Dedifferentiated amniotic fluid mesenchymal stem cell (primary cell): Measurements from ENCODE around the gene ARPP21.
"Not testable (repeated sequence)": the region's sequence is repeated elsewhere in the genome, so short reads cannot be mapped to it uniquely, and the experiment has no call there.

Experiments used
- DNase-seq: peaks from one replicate; pipeline ENCODE4 v3.0.0-alpha.2; 2016; ENCODE audit errors: extremely low spot score

Gene ARPP21

DNA sequence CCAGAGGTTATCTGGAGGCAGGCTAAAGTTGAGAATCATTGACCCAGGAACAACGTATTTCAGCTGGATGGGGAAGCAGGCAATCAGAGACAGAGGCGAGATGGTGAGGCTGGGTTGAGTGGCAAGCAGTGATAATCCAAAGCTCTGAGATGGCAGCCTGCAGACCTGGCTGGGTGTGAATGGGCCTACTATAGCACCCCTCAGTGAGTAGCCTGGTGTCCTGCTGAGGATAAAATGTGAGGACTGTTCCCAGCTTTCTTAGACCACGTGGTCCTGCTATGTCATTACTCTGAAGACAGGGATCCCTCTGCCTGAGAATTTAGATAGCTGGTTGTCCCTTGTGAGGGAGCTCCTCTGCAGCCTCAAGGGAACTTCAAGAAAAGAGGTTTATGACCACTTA is 141.5 kb downstream of the ARPP21 start:
- DNase-seq, result no peak

DNA sequence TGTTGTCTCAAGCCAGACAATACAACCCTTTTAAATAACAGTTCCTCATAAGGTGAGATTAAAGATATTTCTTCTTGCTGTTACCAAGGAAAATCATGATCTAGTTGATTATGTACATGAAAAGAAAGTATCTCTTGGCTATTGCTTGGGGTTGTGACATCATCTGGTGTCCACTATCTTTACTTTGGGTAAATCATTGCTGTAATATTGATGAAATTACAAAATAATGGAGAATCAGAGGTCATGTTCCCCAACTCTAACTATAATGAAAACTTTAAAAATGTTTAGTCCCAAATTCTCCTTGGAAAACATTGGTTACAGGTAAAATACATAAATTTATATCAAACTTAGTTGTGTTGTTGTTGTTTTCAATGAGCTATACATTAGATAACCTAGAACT is 142.2 kb downstream of the ARPP21 start:
- DNase-seq, result no peak

DNA sequence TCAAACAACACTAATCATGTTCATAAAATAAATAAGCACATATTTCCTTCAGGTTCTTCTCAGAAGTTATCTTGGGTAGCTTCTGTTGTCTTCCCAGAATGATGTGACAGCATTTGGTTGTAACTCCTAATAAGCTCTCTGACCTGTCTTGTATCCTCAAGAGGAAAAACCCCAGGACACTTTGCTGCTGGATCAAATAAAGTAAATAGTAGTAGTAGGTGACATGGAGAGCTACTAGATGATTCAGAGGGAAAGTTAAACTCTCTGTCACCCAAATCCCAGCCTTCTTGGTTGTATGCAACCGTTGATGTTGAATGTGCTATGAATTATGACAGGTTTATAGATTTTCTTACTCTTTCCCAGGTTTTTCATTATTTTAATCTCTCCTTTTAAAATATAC is 143.0 kb downstream of the ARPP21 start:
- no peak for DNase-seq

DNA sequence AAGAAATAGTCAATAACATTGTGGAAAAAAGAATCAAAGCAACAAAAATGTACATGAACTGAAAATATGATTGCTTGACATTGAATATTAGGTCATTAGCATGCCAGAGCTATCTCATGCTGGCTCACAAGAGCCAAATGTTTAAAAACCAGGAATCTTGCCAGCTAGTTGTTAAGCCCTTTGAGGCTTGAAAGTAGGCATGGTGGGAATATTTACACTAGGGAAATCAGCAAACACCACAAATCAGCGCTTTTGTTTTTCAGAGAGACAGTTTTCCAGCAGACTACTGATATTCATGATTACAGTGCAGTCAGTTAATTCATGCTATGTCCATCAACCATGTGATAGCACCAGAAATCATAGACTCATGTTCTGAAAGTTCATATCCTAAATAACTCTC is 144.8 kb downstream of the ARPP21 start:
- DNase-seq, result no peak

DNA sequence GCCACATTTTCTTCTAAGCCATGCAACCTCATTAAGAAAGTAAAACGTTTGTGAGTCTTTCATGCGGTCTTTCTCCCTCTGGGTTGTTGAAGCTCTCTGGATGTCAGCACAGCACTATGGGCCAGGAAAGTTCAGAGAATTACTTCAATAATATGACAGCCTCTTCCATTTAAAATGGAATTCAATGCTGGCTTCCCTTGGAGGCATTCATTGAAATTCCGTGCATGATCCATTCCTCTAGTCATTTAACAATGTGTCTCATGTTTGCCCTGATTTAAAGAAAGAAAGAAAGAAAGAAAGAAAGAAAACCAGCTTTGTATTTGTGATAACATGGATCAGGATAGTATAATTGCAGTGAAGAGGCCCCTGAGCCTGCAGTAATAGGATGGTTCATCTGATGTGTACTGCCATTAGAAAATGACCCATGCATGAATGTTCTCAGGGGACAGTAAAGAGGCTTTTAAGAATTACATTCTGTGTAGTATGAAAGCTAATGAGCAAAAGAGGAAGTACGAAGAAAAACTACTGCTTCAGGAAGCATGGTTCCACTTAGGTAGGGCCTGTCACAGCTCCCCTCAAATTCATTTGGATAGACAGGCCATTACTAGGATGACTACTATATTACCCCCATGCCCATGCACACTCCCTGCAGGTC is 146.0 kb downstream of the ARPP21 start:
- no peak for DNase-seq

DNA sequence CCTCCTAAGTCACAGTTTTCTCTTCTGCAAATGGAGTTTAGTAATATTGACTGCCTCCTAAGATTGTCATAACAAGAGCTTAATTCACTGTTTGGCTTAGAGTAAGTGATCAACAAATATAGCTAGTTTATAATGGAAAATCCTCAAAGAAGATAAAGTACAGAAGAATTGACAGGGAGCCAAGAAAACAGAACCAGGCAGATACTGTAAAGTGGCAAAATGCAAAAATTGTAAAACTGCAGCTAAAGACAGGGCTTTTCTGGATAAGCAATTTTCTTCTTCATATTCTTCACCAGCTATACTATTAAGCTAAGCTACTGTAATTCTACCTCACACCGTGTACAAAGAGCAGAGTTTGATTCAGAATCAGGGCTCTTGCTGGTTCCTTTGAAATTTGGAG is 148.6 kb downstream of the ARPP21 start:
- DNase-seq, result no peak

DNA sequence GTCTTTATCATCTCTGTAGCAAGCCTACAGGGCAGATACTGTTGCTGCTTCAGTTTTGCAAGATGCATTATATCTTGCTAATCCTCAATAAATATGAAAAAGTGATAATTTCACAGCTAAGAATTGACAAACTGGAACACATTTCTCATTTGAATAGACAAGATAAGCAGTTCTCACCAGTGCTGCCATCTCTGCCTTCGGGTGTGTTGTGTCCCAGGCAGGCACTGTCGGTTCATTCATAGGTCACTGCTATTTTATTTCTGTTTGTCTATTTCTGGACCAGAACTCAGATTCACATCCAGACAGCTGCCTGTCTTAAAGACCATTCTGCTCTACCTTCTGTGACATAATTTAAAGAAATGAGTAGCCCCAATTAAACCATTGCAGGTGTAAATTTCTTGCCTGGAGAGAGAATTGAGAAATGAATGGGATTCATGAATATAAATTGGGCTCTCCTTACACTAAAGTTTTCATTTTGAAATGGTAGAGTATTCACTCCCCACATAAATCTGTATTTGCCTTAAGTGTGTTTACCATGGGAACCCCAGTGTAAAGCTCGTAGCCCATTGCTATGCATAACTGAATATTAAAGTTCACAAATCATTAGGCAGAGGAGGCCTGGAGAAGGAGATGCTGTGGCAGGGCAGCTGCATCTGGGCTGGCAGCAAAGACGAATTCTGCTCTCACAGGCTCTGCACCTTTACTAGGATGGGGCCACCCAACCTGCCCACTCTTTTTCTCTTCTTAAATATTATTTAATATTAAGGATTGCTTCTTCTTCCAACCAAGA is 149.9 kb downstream of the ARPP21 start:
- no peak for DNase-seq

DNA sequence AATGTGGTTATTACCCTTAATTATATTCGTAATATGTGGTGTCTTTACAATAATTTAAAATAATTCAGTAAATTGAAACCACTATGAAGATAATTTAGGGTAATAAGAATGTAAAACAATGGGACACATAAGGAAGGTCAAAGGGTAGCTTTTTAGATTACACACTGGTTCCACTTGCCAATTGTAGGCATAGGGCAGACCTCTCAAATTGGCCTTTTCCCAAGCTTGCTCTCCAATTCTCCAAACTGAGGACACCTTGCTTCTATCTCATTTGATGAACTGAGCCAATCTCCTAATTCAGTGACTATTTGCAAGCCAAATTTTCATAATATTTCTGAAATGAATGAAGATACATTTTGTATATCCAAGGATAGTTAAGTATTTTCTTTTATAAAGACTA is 151.4 kb downstream of the ARPP21 start:
- no peak for DNase-seq

DNA sequence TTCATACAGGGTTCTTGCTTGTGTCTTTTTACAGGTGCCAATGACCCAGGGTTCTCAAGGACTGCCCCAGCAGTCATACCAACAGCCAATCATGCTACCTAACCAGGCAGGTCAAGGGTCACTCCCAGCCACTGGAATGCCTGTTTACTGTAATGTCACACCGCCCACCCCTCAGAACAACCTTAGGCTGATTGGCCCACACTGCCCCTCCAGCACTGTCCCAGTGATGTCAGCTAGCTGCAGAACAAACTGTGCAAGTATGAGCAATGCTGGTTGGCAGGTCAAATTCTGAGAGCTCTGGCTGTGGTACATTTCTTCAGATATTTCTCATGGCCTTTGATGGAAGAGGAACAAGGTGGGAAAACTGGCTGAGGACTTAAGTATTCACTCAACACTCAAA is 154.3 kb downstream of the ARPP21 start:
- no peak for DNase-seq

DNA sequence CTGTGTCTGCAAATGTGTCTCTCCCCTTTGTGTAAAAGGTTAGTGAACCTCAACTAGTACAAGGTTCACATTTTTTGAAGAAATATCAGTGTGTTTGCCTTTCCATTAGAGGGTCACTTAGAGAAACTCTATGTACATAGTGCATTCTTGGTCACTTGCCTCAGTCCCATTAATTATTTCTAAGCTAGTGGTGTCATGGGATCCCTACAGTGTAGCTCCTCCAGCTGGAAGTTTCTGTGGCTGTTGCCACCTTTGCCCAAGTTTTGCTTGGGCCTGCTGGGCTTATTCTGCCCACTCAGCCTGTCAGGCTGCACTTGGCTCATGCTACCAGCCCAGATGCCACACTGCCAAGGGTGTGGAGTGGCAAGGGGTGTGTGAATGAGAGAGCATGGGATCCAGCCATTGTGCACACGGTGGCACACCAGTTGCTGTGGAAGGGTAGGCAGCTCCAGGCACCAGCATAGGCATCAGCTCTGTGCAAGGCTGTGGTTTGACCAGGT is 161.7 kb downstream of the ARPP21 start:
- DNase-seq, result no peak

DNA sequence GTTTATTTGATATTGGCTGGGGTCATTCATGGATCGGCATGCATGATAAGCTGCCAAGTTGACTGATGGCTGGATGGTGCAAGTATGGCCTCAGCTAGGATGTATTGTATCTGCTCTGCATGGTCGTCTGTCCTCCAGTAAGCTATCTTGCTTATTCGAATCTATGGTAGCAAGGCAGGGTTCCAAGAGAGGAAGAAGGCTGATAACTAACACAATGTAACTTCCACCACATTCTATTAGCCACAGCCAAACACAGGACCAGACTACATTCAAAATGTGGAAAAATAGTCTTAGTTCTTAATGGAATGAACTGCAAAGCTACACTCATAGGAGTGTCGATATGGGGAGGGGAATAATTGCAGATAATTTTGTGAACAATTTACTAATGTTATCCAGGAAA is 175.2 kb downstream of the ARPP21 start:
- no peak for DNase-seq

DNA sequence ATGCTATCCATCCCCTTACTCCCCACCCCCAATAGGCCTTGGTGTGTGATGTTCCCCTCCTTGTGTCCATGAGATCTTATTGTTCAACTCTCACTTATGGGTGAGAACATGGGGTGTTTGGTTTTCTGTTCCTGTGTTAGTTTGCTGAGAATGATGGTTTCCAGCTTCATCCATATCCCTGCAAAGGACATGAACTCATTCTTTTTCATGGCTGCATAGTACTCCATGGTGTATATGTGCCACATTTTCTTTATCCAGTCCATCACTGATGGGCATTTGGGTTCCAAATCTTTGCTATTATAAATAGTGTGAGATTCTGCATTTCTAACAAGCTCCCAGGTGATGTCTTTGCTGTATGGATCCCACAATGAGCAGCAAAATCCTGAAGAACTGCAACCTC is 176.5 kb downstream of the ARPP21 start:
- DNase-seq, result not testable (repeated sequence)

DNA sequence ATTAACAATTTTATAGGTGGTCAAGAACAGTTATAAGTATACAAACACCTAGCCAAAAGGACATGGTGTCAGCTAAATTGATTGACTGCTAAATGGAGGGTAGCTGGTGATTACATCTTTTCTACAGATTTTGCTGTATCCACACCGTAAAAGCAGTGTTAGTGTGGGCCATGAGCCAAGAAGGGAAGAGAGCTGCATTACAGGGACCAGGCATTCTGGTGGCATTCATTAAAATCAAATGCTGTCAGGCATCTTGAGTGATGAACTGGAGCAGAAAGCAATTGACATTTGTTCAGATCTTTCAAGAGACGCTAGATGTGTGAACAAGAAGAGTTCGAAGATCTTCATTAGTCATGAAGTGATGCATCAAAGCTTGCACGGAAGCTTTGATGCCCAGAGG is 177.9 kb downstream of the ARPP21 start:
- no peak for DNase-seq

DNA sequence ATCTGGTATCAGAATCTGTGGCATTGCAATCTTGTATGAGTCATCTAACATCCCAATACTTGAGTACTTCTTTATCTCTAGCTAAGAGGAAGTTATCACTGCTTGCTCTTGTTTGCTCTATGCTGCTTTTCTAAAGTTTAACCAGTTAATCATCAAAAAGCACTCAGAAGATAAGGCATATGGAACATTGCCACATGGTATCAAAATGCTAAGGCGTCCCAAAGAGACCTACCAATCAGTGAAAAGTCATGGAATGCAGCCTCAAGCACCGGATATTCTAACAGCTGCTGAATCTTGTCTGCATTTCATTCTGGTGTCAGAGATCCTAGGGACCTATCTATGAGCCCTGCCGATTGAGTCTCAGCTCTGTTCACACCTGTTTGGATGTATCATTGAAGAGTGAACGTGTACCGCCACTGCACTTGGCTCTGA is 192.8 kb downstream of the ARPP21 start:
- DNase-seq, result no peak
